Measurements from ENCODE around the gene ABCB11. TPM values are rescaled to one million over a fixed set of nuclear protein-coding genes. Genes with fewer than 3 reads are reported as not detected.

Gene ABCB11
- total and polyA plus RNA-seq, 10 donors = 0.03 to 0.32 (median 0.12) TPM; not detected in 3

- Histone ChIP-seq H3K36me3 (no peaks in the 10 kb centered on the region), H3K27ac (no peak overlapping the region), H3K27me3 (replicated peaks in 1 of 7) (no peaks in the 10 kb centered on the region), H3K9me3 (no peaks in the 10 kb centered on the region), H3K4me3 (no peak overlapping the region), H3K4me1 (peaks cover 0 to 9% (median 1%) of the 10 kb centered on the region in 6 donors)
- intact Hi-C loops (cut with DNase I; ENCODE audit: low total_unique reads) = no loop called here
- TF ChIP-seq CTCF (IDR thresholded peaks at IDR 0.05 in 8 of 11, conservative IDR thresholded peaks at IDR 0.05 in 3 of 11) = no peak
- TF ChIP-seq POLR2AphosphoS5 (IDR thresholded peaks at IDR 0.05) = no peak
- no peak for TF ChIP-seq POLR2A (IDR thresholded peaks at IDR 0.05)
- DNase-seq = no peak
- 59 to 83% (median 67%) methylated on average over 1 of the region's 1 CpG for WGBS, 5 donors
Measured at GRCh38 chr2:168997794-168998193, 33.3 kb downstream of the ABCB11 start.

DNA sequence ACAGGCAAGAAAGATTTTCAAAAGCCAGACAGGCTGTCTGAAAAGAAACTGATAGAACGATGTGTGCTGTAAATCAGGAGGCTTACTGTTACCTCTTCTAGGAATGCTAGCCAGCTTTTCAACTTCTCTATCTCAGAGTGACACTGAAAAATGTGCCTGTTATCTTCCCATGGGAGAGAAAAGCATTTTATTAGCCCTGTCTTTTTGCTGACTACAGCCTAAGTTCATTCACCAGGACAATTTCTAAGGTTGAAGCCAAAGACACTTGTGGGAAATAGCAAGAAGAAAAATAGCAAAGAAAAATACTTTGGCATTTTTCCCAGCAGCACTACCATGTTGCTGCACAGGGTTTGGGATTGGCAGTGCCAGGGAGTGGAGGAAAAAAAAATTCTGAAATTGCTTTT lies 34.0 kb downstream of the ABCB11 start:
- H3K36me3 ChIP-seq = no peaks in the 10 kb centered on the region
- no peaks in the 10 kb centered on the region for H3K9me3 ChIP-seq
- peaks cover 0 to 15% (median 1%) of the 10 kb centered on the region in 6 donors for H3K4me1 ChIP-seq
- H3K4me3 ChIP-seq = no peak overlapping the region
- 57 to 73% (median 70%) methylated on average over 1 of the region's 1 CpG for WGBS, 5 donors
- TF ChIP-seq POLR2AphosphoS5 (IDR thresholded peaks at IDR 0.05) (no peak), POLR2A (IDR thresholded peaks at IDR 0.05) (no peak), CTCF (IDR thresholded peaks at IDR 0.05 in 8 of 11, conservative IDR thresholded peaks at IDR 0.05 in 3 of 11) (no peak)
- intact Hi-C loops (cut with DNase I; ENCODE audit: low total_unique reads) = no loop called here
- H3K27ac ChIP-seq = no peak overlapping the region
- no peaks in the 10 kb centered on the region for H3K27me3 ChIP-seq (replicated peaks in 1 of 7)
- DNase-seq = no peak

GRCh38 chr2:168995744-168996143 lies 35.4 kb downstream of the ABCB11 start:
- intact Hi-C loops (cut with DNase I; ENCODE audit: low total_unique reads) = no loop called here
- Histone ChIP-seq H3K27me3 (replicated peaks in 1 of 7) (no peaks in the 10 kb centered on the region), H3K4me1 (peaks cover 0 to 16% (median 1%) of the 10 kb centered on the region in 6 donors), H3K9me3 (no peaks in the 10 kb centered on the region), H3K4me3 (no peak overlapping the region), H3K27ac (no peak overlapping the region), H3K36me3 (no peaks in the 10 kb centered on the region)
- WGBS, 5 donors = 91 to 98% (median 94%) methylated on average over 1 of the region's 1 CpG
- no peak for TF ChIP-seq CTCF (IDR thresholded peaks at IDR 0.05 in 8 of 11, conservative IDR thresholded peaks at IDR 0.05 in 3 of 11)
- no peak for TF ChIP-seq POLR2AphosphoS5 (IDR thresholded peaks at IDR 0.05)
- TF ChIP-seq POLR2A (IDR thresholded peaks at IDR 0.05) = no peak
- DNase-seq = no peak

DNA sequence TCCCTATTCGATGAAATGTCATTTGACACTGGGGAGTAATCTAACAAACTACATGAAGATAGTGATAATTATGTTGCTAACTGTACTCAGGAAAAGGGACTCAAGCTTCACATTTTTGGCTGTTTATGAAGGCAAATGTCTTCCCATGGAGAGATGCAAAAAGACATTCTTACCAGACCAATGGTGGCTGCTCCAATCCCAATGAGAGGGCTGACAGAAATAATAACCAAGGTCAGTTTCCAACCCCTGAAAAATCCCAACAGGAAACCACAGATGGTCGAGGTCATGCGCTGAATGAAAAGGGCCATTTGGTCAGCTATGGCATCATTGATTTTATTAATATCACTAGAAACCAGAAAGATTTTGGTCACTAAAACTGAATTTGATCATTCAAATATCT lies 37.6 kb downstream of the ABCB11 start:
- Histone ChIP-seq H3K27me3 (replicated peaks in 1 of 7) (no peaks in the 10 kb centered on the region), H3K9me3 (no peaks in the 10 kb centered on the region), H3K4me1 (peaks cover 0 to 16% (median 1%) of the 10 kb centered on the region in 6 donors), H3K27ac (no peak overlapping the region), H3K36me3 (no peaks in the 10 kb centered on the region), H3K4me3 (no peak overlapping the region)
- TF ChIP-seq POLR2AphosphoS5 (IDR thresholded peaks at IDR 0.05) = no peak
- intact Hi-C loops (cut with DNase I; ENCODE audit: low total_unique reads) = no loop called here
- no peak for DNase-seq
- 58 to 83% (median 70%) methylated on average over 3 of the region's 3 CpGs for WGBS, 5 donors

Data from spleen (tissue), 11 donors.